ENCODE measurements around the gene PRKAR2B. TPM values are rescaled to one million over a fixed set of nuclear protein-coding genes. Genes with fewer than 3 reads are reported as not detected.

PRKAR2B gene
- total and polyA plus RNA-seq, 2 experiments from 2014 or later: 48.8 to 50.6 TPM

DNA sequence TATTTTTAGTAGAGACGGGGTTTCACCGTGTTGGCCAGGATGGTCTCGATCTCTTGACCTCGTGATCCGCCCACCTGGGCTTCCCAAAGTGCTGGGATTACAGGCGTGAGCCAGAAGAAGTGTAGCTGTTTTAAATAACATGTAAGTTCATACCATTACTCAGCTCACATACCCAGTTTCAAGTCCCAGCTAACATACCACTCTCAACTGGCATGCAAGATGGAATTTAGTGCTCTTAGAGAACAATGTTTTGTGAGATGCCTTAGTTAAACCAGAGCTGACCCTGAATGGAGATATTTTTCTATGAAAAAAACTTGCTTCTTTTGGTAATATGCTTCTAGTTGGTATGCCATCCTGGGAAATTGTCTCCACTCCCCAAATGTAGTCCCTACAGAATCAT lies 161.6 kb downstream of the PRKAR2B start:
- no peaks in the 10 kb centered on the region for H3K4me1 ChIP-seq (ENCODE audit: insufficient read depth)
- TF ChIP-seq STAT1 (IDR thresholded peaks at IDR 0.05; ENCODE audit: unreplicated experiment) (no peak), ZNF331 (CRISPR knock-in tag; IDR thresholded peaks at IDR 0.05; ENCODE audit: low read depth) (no peak), ZNF462 (CRISPR knock-in tag; IDR thresholded peaks at IDR 0.05) (no peak), EZH2phosphoT487 (IDR thresholded peaks at IDR 0.05; ENCODE audit: unreplicated experiment) (no peak), CTCF (conservative IDR thresholded peaks at IDR 0.05; ENCODE audit: low read depth in 2 of 2) (no peak), ETS1 (IDR thresholded peaks at IDR 0.05) (no peak), EZH2 (IDR thresholded peaks at IDR 0.05; ENCODE audit: low read depth, unreplicated experiment) (no peak), NANOG (IDR thresholded peaks at IDR 0.05; ENCODE audit: borderline replicate concordance) (no peak), POLR2AphosphoS5 (IDR thresholded peaks at IDR 0.05; ENCODE audit: low read depth) (no peak)
- H3K27me3 Mint-ChIP-seq (ENCODE audit: insufficient read depth, low read depth, poor library complexity): peaks cover 6% of the 10 kb centered on the region
- H3K79me2 ChIP-seq (replicated peaks; ENCODE audit: insufficient read depth): no peaks in the 10 kb centered on the region
- H3F3A ChIP-seq (replicated peaks; ENCODE audit: low read depth): no peaks in the 10 kb centered on the region
- 0 out of 3 replicates have a peak, but pooled peaks cover 3% of the 10 kb centered on the region for H3K4me1 Mint-ChIP-seq
- no peaks in the 10 kb centered on the region for H3K27me3 ChIP-seq (ENCODE audit: insufficient read depth)
- ATAC-seq (no peak), DNase-seq (ENCODE audit: low spot score) (no peak)
- no peaks in the 10 kb centered on the region for H3K9me2 ChIP-seq (ENCODE audit: insufficient read depth)
- no peak overlapping the region for H3K4me2 ChIP-seq
- H3K36me3 ChIP-seq (ENCODE audit: insufficient read depth): no peaks in the 10 kb centered on the region
- no peak overlapping the region for H3K27ac Mint-ChIP-seq
- no peak overlapping the region for H3K4me3 Mint-ChIP-seq
- no peak overlapping the region for H3K27ac ChIP-seq (ENCODE audit: low read depth)
- H3K36me3 Mint-ChIP-seq (ENCODE audit: low read depth): peaks cover 15% of the 10 kb centered on the region
- H3K4me3 ChIP-seq: no peak overlapping the region
- H3K9me3 Mint-ChIP-seq: no peaks in the 10 kb centered on the region
- H2AFZ ChIP-seq: no peak overlapping the region
- no peaks in the 10 kb centered on the region; the same call in 1 of the 2 replicates for H4K20me1 ChIP-seq (replicated peaks; ENCODE audit: insufficient read depth)

All from GM23338 (cell line).